KMS-11 (cell line): ENCODE measurements around the gene SLC25A15.

Experiments
- H2AFZ ChIP-seq: fragments of 200-600 bp; sonication (generic); 2 replicates; pipeline ENCODE4 v1.6.1; 2016; ENCODE audit warnings: antibody characterized with exemption, mixed run types, low read depth
- H3K27ac ChIP-seq: fragments of 200-600 bp; sonication (generic); 2 replicates; pipeline ENCODE4 v1.6.1; 2016; ENCODE audit warnings: mild to moderate bottlenecking, mixed run types
- H3K27me3 ChIP-seq: fragments of 200-600 bp; sonication (generic); 2 replicates; pipeline ENCODE4 v1.6.1; 2017; ENCODE audit warnings: mild to moderate bottlenecking, low read depth, mixed run types, moderate library complexity; ENCODE audit not compliant: insufficient read depth
- H3K36me3 ChIP-seq: fragments of 200-600 bp; sonication (generic); 2 replicates; pipeline ENCODE4 v1.6.1; 2017; ENCODE audit warnings: mild to moderate bottlenecking, mixed run types; ENCODE audit not compliant: insufficient read depth
- H3K4me1 ChIP-seq: fragments of 200-600 bp; sonication (generic); 2 replicates; pipeline ENCODE4 v1.6.1; 2016; ENCODE audit warnings: mild to moderate bottlenecking, low read depth, mixed run types; ENCODE audit not compliant: poor library complexity, severe bottlenecking
- H3K4me2 ChIP-seq: fragments of 200-600 bp; sonication (generic); 2 replicates; pipeline ENCODE4 v1.7.0; 2016; ENCODE audit warnings: mild to moderate bottlenecking, mixed run types
- H3K4me3 ChIP-seq: fragments of 200-600 bp; sonication (generic); IDR thresholded peaks from 2 replicates; pipeline ENCODE4 v1.6.1; 2017; ENCODE audit warnings: low read depth, low read length, mixed read lengths; ENCODE audit not compliant: insufficient read depth
- H3K79me2 ChIP-seq: fragments of 200-600 bp; sonication (generic); 2 replicates; pipeline ENCODE4 v1.6.1; 2016; ENCODE audit warnings: low read depth, mixed run types; ENCODE audit not compliant: insufficient read depth
- H3K9ac ChIP-seq: fragments of 200-600 bp; sonication (generic); 2 replicates; pipeline ENCODE4 v1.6.1; 2016; ENCODE audit warnings: mild to moderate bottlenecking, mixed run types
- H4K20me1 ChIP-seq: fragments of 200-600 bp; sonication (generic); 2 replicates; pipeline ENCODE4 v1.6.1; 2016; ENCODE audit warnings: mild to moderate bottlenecking, mixed run types; ENCODE audit not compliant: insufficient read depth
- CTCF ChIP-seq: fragments of 200-600 bp; sonication (generic); conservative IDR thresholded peaks from 2 replicates; pipeline ENCODE4 v1.6.1; 2017; ENCODE audit warnings: low read depth, mild to moderate bottlenecking, antibody characterized with exemption, low read length, moderate library complexity, mixed read lengths

SLC25A15 gene

GRCh38 chr13:40790154-40790616 is 774 bp downstream of the SLC25A15 start:
- peak overlapping the region; percentile 57 for H3K27ac ChIP-seq
- H2AFZ ChIP-seq: peak overlapping the region; percentile 64; the same call in 1 of the 2 replicates
- H3K4me1 ChIP-seq: peaks cover 40% of the 10 kb centered on the region
- no peaks in the 10 kb centered on the region for H3K36me3 ChIP-seq
- H4K20me1 ChIP-seq: no peaks in the 10 kb centered on the region
- H3K27me3 ChIP-seq: no peaks in the 10 kb centered on the region
- TF ChIP-seq CTCF: no peak
- no peak overlapping the region for H3K4me3 ChIP-seq
- H3K9ac ChIP-seq: peak overlapping the region; percentile 79; the same call in 1 of the 2 replicates
- peak overlapping the region; percentile 72 for H3K4me2 ChIP-seq
- peaks cover 43% of the 10 kb centered on the region; the same call in 1 of the 2 replicates for H3K79me2 ChIP-seq

GRCh38 chr13:40792284-40793051 is 3.1 kb downstream of the SLC25A15 start:
- peak overlapping the region; percentile 64 for H3K27ac ChIP-seq
- H3K79me2 ChIP-seq: peaks cover 45% of the 10 kb centered on the region; the same call in 1 of the 2 replicates
- no peak overlapping the region for H3K9ac ChIP-seq
- H3K4me1 ChIP-seq: peaks cover 40% of the 10 kb centered on the region
- no peaks in the 10 kb centered on the region for H4K20me1 ChIP-seq
- no peak overlapping the region for H2AFZ ChIP-seq
- peak overlapping the region; percentile 78 for H3K4me2 ChIP-seq
- H3K36me3 ChIP-seq: no peaks in the 10 kb centered on the region
- no peak for TF ChIP-seq CTCF
- H3K4me3 ChIP-seq: no peak overlapping the region
- no peaks in the 10 kb centered on the region for H3K27me3 ChIP-seq

- TF ChIP-seq CTCF: no peak
- Histone ChIP-seq H3K27ac (peak overlapping the region; percentile 64; the same call in 1 of the 2 replicates), H3K9ac (no peak overlapping the region), H3K4me3 (no peak overlapping the region), H2AFZ (no peak overlapping the region), H3K27me3 (no peaks in the 10 kb centered on the region), H3K36me3 (no peaks in the 10 kb centered on the region), H3K4me2 (peak overlapping the region; percentile 78), H3K79me2 (peaks cover 52% of the 10 kb centered on the region; the same call in 1 of the 2 replicates), H3K4me1 (peaks cover 42% of the 10 kb centered on the region), H4K20me1 (no peaks in the 10 kb centered on the region)
These were observed 3.9 kb downstream of the SLC25A15 start for GRCh38 chr13:40793339-40793738.

- Histone ChIP-seq H3K9ac (no peak overlapping the region), H2AFZ (no peak overlapping the region), H3K4me1 (peaks cover 56% of the 10 kb centered on the region), H4K20me1 (no peaks in the 10 kb centered on the region), H3K27ac (no peak overlapping the region), H3K4me3 (no peak overlapping the region), H3K4me2 (no peak overlapping the region; the same call in 1 of the 2 replicates), H3K36me3 (no peaks in the 10 kb centered on the region), H3K27me3 (no peaks in the 10 kb centered on the region), H3K79me2 (peaks cover 46% of the 10 kb centered on the region; the same call in 1 of the 2 replicates)
- TF ChIP-seq CTCF: no peak
These were observed 5.3 kb downstream of the SLC25A15 start for GRCh38 chr13:40794414-40795368.
